ENCODE results near the gene ATP8B4.

The ATP8B4 gene

DNA sequence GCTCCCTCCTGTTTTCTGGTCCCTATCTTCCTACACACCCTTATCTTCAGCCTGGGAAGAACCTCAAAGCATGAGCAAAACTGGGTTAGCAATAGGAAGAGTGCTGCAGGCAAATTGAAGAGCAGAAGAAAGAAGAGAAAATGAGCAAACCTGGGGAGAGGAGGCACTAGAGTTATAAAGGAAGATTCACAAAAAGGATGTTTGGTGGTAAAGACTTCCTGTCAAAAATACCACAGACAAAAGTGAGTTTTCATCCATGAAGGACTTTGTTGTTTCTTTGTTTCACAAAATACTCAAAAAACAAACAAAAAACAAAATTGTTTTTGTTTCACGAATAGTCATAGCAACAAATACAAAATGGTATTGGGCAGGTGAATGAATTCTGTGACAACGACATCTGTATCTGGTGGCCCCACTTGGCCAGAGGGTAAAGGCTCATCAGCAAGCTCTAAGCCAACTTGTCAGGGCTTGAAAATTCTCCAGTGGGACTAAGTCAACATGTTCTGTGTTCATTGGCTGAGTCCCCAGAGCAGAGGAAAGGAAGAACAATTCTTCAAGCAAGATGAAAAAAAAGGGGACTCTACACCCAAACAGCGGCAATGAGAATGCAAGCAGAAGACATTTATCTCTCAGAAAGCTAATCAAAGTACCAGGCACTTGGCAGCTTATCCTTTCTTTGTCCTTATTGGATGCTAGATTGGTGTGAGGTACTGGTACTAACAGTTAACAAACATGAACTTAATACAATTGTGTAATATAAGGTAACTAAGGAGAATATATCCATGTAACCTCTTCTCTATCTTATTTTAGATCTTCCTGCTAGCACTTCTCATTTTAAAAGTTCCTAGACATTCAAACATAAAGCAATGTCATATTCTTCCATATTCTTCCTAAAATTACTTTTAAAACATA is 9.7 kb downstream of the ATP8B4 start:
- TF ChIP-seq, protein P1, sequence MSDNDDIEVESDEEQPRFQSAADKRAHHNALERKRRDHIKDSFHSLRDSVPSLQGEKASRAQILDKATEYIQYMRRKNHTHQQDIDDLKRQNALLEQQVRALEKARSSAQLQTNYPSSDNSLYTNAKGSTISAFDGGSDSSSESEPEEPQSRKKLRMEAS (IDR thresholded peaks at IDR 0.05; ENCODE audit: low read depth, low read length): no peak
- no peak for TF ChIP-seq MYC (IDR thresholded peaks at IDR 0.05; ENCODE audit: low read depth, low read length)
- DNase-seq (ENCODE audit: low read depth): peak; percentile 74
- H3K4me3 ChIP-seq (ENCODE audit: low read depth, low read length): peak overlapping the region; percentile 54

DNA sequence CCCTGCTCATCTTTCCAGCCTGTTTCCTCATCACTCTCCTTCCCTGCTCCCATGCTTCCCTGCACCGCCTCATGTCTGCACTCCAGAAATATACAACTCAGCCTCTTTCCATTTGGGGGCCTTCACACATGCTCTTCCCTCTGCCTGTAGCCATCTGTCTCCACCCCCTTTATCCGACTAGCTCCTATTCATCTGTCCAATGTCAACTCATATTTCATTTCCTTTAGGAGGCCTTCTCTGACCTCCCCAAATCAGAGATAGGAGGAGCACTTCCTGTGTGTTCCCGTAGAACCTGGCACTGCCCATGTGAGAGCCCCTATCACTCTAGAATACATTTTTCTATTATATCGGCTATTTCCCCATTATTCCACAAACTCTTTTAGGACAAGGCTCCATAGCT is 10.6 kb downstream of the ATP8B4 start:
- TF ChIP-seq, protein P2, sequence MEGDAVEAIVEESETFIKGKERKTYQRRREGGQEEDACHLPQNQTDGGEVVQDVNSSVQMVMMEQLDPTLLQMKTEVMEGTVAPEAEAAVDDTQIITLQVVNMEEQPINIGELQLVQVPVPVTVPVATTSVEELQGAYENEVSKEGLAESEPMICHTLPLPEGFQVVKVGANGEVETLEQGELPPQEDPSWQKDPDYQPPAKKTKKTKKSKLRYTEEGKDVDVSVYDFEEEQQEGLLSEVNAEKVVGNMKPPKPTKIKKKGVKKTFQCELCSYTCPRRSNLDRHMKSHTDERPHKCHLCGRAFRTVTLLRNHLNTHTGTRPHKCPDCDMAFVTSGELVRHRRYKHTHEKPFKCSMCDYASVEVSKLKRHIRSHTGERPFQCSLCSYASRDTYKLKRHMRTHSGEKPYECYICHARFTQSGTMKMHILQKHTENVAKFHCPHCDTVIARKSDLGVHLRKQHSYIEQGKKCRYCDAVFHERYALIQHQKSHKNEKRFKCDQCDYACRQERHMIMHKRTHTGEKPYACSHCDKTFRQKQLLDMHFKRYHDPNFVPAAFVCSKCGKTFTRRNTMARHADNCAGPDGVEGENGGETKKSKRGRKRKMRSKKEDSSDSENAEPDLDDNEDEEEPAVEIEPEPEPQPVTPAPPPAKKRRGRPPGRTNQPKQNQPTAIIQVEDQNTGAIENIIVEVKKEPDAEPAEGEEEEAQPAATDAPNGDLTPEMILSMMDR (IDR thresholded peaks at IDR 0.05; ENCODE audit: low read depth, low read length): no peak
- peak; percentile 22 for TF ChIP-seq MYC (IDR thresholded peaks at IDR 0.05; ENCODE audit: low read depth, low read length)
- TF ChIP-seq, protein P1 (IDR thresholded peaks at IDR 0.05; ENCODE audit: low read depth, low read length): peak; percentile 50; the same call in 1 of the 2 replicates
- peak; percentile 28 for TF ChIP-seq POLR2A (IDR thresholded peaks at IDR 0.05; ENCODE audit: extremely low read depth, insufficient read length)
- DNase-seq (ENCODE audit: low read depth): peak; percentile 87
- H3K4me3 ChIP-seq (ENCODE audit: low read depth, low read length): peak overlapping the region; percentile 54

DNA sequence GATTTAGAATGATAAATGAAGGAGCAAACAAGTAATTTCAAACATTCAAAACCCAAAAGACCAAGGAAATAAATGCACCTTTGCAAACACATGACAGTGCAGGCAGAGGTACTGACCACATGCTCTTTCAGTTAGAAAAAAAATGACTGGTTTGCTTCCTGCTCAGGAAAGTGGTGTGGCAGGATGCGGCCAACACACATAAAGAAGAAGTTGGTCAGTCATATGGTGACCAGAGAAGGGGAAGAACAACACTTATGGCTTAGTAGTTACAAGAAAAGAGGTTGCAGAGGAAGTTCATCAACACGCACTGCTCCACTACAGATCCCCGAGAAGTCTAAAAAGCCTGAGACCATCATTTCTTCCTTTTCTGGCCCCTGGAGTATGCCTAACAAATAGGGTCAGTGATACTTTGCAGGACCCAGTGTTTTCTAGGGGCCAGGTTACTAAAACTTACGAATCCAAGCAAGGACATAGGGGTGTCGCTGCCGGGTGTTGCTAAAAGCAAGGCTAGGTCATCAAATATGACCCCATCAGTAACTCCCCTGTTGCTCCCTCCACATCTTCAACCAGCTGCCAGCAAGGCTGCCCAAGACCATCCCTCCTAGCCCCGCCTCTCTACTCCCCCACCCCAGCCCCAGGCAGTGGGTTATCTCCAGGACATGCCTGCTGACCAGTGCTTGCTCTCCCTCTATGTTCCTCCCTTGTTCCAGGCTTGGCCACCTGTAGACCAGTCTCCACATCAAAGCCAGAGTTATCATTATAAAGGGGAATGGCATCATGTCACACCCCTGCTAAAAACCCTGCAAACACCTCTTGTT is 11.2 kb downstream of the ATP8B4 start:
- TF ChIP-seq POLR2A (IDR thresholded peaks at IDR 0.05; ENCODE audit: extremely low read depth, insufficient read length) (no peak), MYC (IDR thresholded peaks at IDR 0.05; ENCODE audit: low read depth, low read length) (peak; percentile 99)
- TF ChIP-seq, protein P1 (IDR thresholded peaks at IDR 0.05; ENCODE audit: low read depth, low read length): peak; percentile 99
- DNase-seq (ENCODE audit: low read depth): peak; percentile 96
- peak overlapping the region; percentile 54 for H3K4me3 ChIP-seq (ENCODE audit: low read depth, low read length)

DNA sequence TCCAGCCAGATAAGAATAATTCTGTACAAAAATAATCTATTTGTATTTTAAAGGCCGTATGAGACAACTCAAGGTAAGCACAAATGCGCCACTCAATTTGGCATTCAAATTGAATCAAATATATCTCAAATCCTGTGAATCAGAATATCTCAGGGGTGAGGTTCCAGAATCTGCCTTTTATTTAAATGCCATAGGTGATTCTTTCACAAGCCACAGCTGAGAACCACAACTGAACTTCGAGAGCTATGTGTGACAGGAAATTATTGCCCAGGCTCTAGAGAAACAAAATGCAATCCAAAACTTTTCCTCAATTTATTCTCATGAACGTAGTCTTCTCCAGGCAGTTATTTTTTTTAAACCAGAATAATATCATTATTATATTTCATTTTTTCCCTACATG is 11.9 kb downstream of the ATP8B4 start:
- TF ChIP-seq, protein P1 (IDR thresholded peaks at IDR 0.05; ENCODE audit: low read depth, low read length): no peak
- TF ChIP-seq POLR2A (IDR thresholded peaks at IDR 0.05; ENCODE audit: extremely low read depth, insufficient read length) (no peak), MYC (IDR thresholded peaks at IDR 0.05; ENCODE audit: low read depth, low read length) (no peak)
- TF ChIP-seq, protein P2 (IDR thresholded peaks at IDR 0.05; ENCODE audit: low read depth, low read length): no peak
- peak; percentile 59 for DNase-seq (ENCODE audit: low read depth)
- H3K4me3 ChIP-seq (ENCODE audit: low read depth, low read length): peak overlapping the region; percentile 54

DNA sequence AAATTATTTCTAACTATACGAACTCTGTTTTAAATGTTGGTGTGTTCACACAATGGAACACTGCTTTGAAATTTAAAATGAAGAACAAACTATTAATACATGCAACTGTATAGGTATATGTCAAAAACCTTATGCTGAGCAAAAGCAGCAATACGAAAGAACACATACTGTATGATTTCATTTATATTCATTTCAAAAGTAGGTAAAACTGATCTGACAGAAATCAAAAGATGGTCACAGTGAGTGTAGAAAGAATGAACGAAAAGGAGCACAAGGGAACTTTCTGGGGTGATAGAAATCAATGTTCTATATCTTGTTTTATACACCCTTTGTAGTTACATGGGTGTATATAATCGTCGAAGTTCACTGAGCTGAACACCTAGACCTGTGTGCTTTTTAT is 12.6 kb downstream of the ATP8B4 start:
- TF ChIP-seq, protein P2 (IDR thresholded peaks at IDR 0.05; ENCODE audit: low read depth, low read length): no peak
- no peak for TF ChIP-seq MYC (IDR thresholded peaks at IDR 0.05; ENCODE audit: low read depth, low read length)
- TF ChIP-seq POLR2A (IDR thresholded peaks at IDR 0.05; ENCODE audit: extremely low read depth, insufficient read length): no peak
- TF ChIP-seq, protein P1 (IDR thresholded peaks at IDR 0.05; ENCODE audit: low read depth, low read length): no peak
- no peak for DNase-seq (ENCODE audit: low read depth)
- H3K4me3 ChIP-seq (ENCODE audit: low read depth, low read length): peak overlapping the region; percentile 54

DNA sequence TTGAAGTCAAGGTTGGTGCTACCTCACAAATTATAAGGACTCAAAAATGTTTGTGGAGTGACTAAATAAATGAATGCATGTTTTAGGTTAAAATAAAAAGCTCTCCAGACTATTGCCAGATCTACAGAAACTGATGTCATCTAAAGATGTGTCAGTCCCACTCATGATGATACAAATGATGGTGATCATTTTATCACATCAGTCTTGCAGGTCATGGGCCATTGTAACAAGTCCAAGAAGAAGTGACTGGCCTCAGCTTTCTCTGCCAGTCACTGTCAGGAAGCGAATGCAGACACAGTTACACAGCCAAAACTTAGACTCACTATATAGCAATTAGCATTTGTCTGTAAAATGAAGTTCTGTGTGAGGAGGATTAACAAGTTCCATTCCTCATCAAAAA is 18.5 kb downstream of the ATP8B4 start:
- TF ChIP-seq, protein P1 (IDR thresholded peaks at IDR 0.05; ENCODE audit: low read depth, low read length): no peak
- TF ChIP-seq POLR2A (IDR thresholded peaks at IDR 0.05; ENCODE audit: extremely low read depth, insufficient read length) (no peak), MYC (IDR thresholded peaks at IDR 0.05; ENCODE audit: low read depth, low read length) (no peak)
- TF ChIP-seq, protein P2 (IDR thresholded peaks at IDR 0.05; ENCODE audit: low read depth, low read length): no peak
- peak; percentile 23 for DNase-seq (ENCODE audit: low read depth)
- H3K4me3 ChIP-seq (ENCODE audit: low read depth, low read length): no peak overlapping the region

Data from NB4 (cell line).